ENCODE data around the gene DPP6. TPM values are rescaled to one million over a fixed set of nuclear protein-coding genes. Genes with fewer than 3 reads are reported as not detected.

Gene DPP6
- total and polyA plus RNA-seq, 2 of the 8 experiments (the other 6 are each of a cell fraction or from before 2014, with no cell fraction given), result 4.7 to 6.8 TPM

GRCh38 chr7:154777489-154777888 is 725.3 kb downstream of the DPP6 start:
- Histone ChIP-seq H2AK5ac (ENCODE audit: low read depth, low read length) (no peak overlapping the region), H3K4me3 (ENCODE audit: extremely low read depth in 1 of 4, insufficient read depth in 2 of 4, low read depth in 3 of 4, low read length in 4 of 4) (no peak overlapping the region), H2BK5ac (ENCODE audit: low read depth, low read length) (no peak overlapping the region), H3K36me3 (ENCODE audit: control insufficient read depth in 2 of 4, insufficient read depth in 4 of 4, low read length in 3 of 4) (no peaks in the 10 kb centered on the region), H4K91ac (replicated peaks; ENCODE audit: insufficient read length, low read length) (no peak overlapping the region), H3K14ac (ENCODE audit: insufficient read length) (no peak overlapping the region), H2AFZ (ENCODE audit: low read length) (no peak overlapping the region), H3K9ac (replicated peaks in 1 of 4; ENCODE audit: extremely low read depth in 1 of 4, low read depth in 3 of 4, low read length in 3 of 4) (no peak overlapping the region), H3K4me1 (replicated peaks in 1 of 4; ENCODE audit: control insufficient read depth in 3 of 4, insufficient read depth in 4 of 4, low read length in 3 of 4) (peaks cover 0 to 3% (median 0%) of the 10 kb centered on the region in 4 experiments; a peak in 1 of 7 replicates), H3K23ac (ENCODE audit: insufficient read length) (no peak overlapping the region), H3K23me2 (ENCODE audit: low read depth, low read length) (peaks cover 15% of the 10 kb centered on the region; the same call in 1 of the 2 replicates), H3K27ac (ENCODE audit: low read depth, low read length) (no peak overlapping the region), H2BK120ac (replicated peaks; ENCODE audit: low read depth, low read length) (no peak overlapping the region), H2BK15ac (ENCODE audit: low read length) (no peak overlapping the region), H3K27me3 (replicated peaks in 1 of 4; ENCODE audit: control insufficient read depth in 3 of 4, extremely low read depth in 1 of 4, insufficient read depth in 3 of 4, low read length in 3 of 4) (no peaks in the 10 kb centered on the region), H3K4me2 (ENCODE audit: insufficient read depth in 1 of 2, low read depth in 2 of 2, low read length in 2 of 2) (no peak overlapping the region), H4K20me1 (replicated peaks in 1 of 2; ENCODE audit: control insufficient read depth in 1 of 2, insufficient read depth in 2 of 2, low read length in 2 of 2) (no peaks in the 10 kb centered on the region), H3K18ac (ENCODE audit: extremely low read depth, low read length) (no peak overlapping the region), H2BK20ac (ENCODE audit: low read length) (no peak overlapping the region), H4K8ac (ENCODE audit: extremely low read depth, insufficient read depth, low read length) (no peak overlapping the region), H2BK12ac (ENCODE audit: low read depth, low read length) (no peak overlapping the region), H3K4ac (replicated peaks; ENCODE audit: insufficient read length, low read depth, low read length) (no peak overlapping the region), H4K5ac (ENCODE audit: insufficient read length, low read depth, low read length) (no peak overlapping the region), H3K79me2 (ENCODE audit: control insufficient read depth in 1 of 2, insufficient read depth in 2 of 2, low read length in 2 of 2) (no peaks in the 10 kb centered on the region), H3K56ac (replicated peaks; ENCODE audit: insufficient read length, low read depth, low read length) (no peak overlapping the region), H3K79me1 (ENCODE audit: low read depth, low read length) (no peaks in the 10 kb centered on the region), H3K9me3 (ENCODE audit: insufficient read depth in 2 of 2, low read depth in 1 of 2, low read length in 1 of 2) (no peaks in the 10 kb centered on the region)
- DNase-seq (ENCODE audit: low read depth in 1 of 2, low spot score in 2 of 2) (no peak), FAIRE-seq (no peak)
- CTCF ChIA-PET (ENCODE audit: partially characterized antibody), result interaction anchor here (0.8 to 3.9 kb wide), 16 partner anchors 8 to 204 kb away, joined by 3 to 20 read pairs (median 4); no protein-coding TSS in a partner anchor
- TF ChIP-seq ZNF274 (IDR thresholded peaks at IDR 0.05; ENCODE audit: borderline replicate concordance, extremely low read depth, low read length), result no peak
- no peak for TF ChIP-seq E2F6 (IDR thresholded peaks at IDR 0.05)
- no peak for TF ChIP-seq GTF2F1 (IDR thresholded peaks at IDR 0.05; ENCODE audit: borderline replicate concordance, low read depth, low read length)
- TF ChIP-seq KDM4A (IDR thresholded peaks at IDR 0.05; ENCODE audit: low read depth, low read length, severe bottlenecking), result no peak
- TF ChIP-seq MAFK (IDR thresholded peaks at IDR 0.05; ENCODE audit: low read depth, low read length), result no peak
- WGBS, 2 experiments (ENCODE audit: extremely low coverage in 1 of 2, insufficient coverage in 1 of 2, insufficient read length in 1 of 2, insufficient replicate concordance in 2 of 2, low coverage in 1 of 2, low lambda C conversion rate in 2 of 2, missing lambda C conversion rate in 1 of 2), result 95% methylated on average over 12 of the region's 13 CpGs; no CpG with 5 or more reads in 1 of the 2 experiments
- POLR2A ChIA-PET (ENCODE audit: partially characterized antibody), result interaction anchor here (1.5 kb wide), 1 partner anchor 8 kb away, joined by 4 read pairs; no protein-coding TSS in a partner anchor
